ENCODE measurements around the gene RGS19. TPM values are rescaled to one million over a fixed set of nuclear protein-coding genes. Genes with fewer than 3 reads are reported as not detected.

The RGS19 gene
- total and polyA plus RNA-seq, 2 of the 8 experiments (the other 6 are each of a cell fraction or from before 2014, with no cell fraction given), result 12.7 to 16.8 TPM

- H3K4ac ChIP-seq (replicated peaks; ENCODE audit: insufficient read length, low read depth, low read length), result no peak overlapping the region
Measured at GRCh38 chr20:64104667-64105451, 25.5 kb upstream of the RGS19 start.

More at GRCh38 chr20:64104667-64105451, 25.5 kb upstream of the RGS19 start:
- no peak overlapping the region for H3K4me3 ChIP-seq (ENCODE audit: extremely low read depth in 1 of 4, insufficient read depth in 2 of 4, low read depth in 3 of 4, low read length in 4 of 4)
- no peaks in the 10 kb centered on the region for H3K9me3 ChIP-seq (ENCODE audit: insufficient read depth in 2 of 2, low read depth in 1 of 2, low read length in 1 of 2)
- no peak overlapping the region for H3K27ac ChIP-seq (ENCODE audit: low read depth, low read length)
- H3K23me2 ChIP-seq (ENCODE audit: low read depth, low read length), result peaks cover 2% of the 10 kb centered on the region; the same call in 1 of the 2 replicates
- H4K8ac ChIP-seq (ENCODE audit: extremely low read depth, insufficient read depth, low read length), result no peak overlapping the region
- H2BK120ac ChIP-seq (replicated peaks; ENCODE audit: low read depth, low read length), result no peak overlapping the region
- TF ChIP-seq KDM4A (IDR thresholded peaks at IDR 0.05; ENCODE audit: low read depth, low read length, severe bottlenecking) (no peak), ASH2L (IDR thresholded peaks at IDR 0.05; ENCODE audit: low read length) (no peak), RBBP5 (IDR thresholded peaks at IDR 0.05; ENCODE audit: borderline replicate concordance, low read depth, low read length) (no peak), PHF8 (conservative IDR thresholded peaks at IDR 0.05; ENCODE audit: low read depth, low read length) (no peak), ATF3 (IDR thresholded peaks at IDR 0.05; ENCODE audit: insufficient read depth, low read depth, low read length) (no peak)
- CTCF ChIA-PET (ENCODE audit: partially characterized antibody), result interaction anchor here (1.3 to 3.8 kb wide), 2 partner anchors 11 to 13 kb away, joined by 3 to 28 read pairs; no protein-coding TSS in a partner anchor
- H3K4me1 ChIP-seq (replicated peaks in 1 of 4; ENCODE audit: control insufficient read depth in 3 of 4, insufficient read depth in 4 of 4, low read length in 3 of 4), result peaks cover 0 to 8% (median 3%) of the 10 kb centered on the region in 4 experiments; a peak in 3 of 7 replicates
- no peaks in the 10 kb centered on the region for H3K36me3 ChIP-seq (ENCODE audit: control insufficient read depth in 2 of 4, insufficient read depth in 4 of 4, low read length in 3 of 4)
- H4K20me1 ChIP-seq (replicated peaks in 1 of 2; ENCODE audit: control insufficient read depth in 1 of 2, insufficient read depth in 2 of 2, low read length in 2 of 2), result peaks cover 2 to 3% of the 10 kb centered on the region in 2 experiments
- H4K5ac ChIP-seq (ENCODE audit: insufficient read length, low read depth, low read length), result no peak overlapping the region
- no peak overlapping the region for H2BK5ac ChIP-seq (ENCODE audit: low read depth, low read length)
- H3K23ac ChIP-seq (ENCODE audit: insufficient read length), result no peak overlapping the region
- no peaks in the 10 kb centered on the region; the same call in 1 of the 2 replicates for H3K79me1 ChIP-seq (ENCODE audit: low read depth, low read length)
- H3K9ac ChIP-seq (replicated peaks in 1 of 4; ENCODE audit: extremely low read depth in 1 of 4, low read depth in 3 of 4, low read length in 3 of 4), result no peak overlapping the region
- H2BK12ac ChIP-seq (ENCODE audit: low read depth, low read length), result no peak overlapping the region
- no peak overlapping the region for H3K18ac ChIP-seq (ENCODE audit: extremely low read depth, low read length)
- H3K79me2 ChIP-seq (ENCODE audit: control insufficient read depth in 1 of 2, insufficient read depth in 2 of 2, low read length in 2 of 2), result no peaks in the 10 kb centered on the region
- no peak overlapping the region for H3K14ac ChIP-seq (ENCODE audit: insufficient read length)
- H3K56ac ChIP-seq (replicated peaks; ENCODE audit: insufficient read length, low read depth, low read length), result no peak overlapping the region
- no peak for FAIRE-seq
- H3K27me3 ChIP-seq (replicated peaks in 1 of 4; ENCODE audit: control insufficient read depth in 3 of 4, extremely low read depth in 1 of 4, insufficient read depth in 3 of 4, low read length in 3 of 4), result peaks cover 2 to 26% (median 21%) of the 10 kb centered on the region in 4 experiments
- H3K4me2 ChIP-seq (ENCODE audit: insufficient read depth in 1 of 2, low read depth in 2 of 2, low read length in 2 of 2), result no peak overlapping the region
- POLR2A ChIA-PET (ENCODE audit: partially characterized antibody), result no interaction called here
- H4K91ac ChIP-seq (replicated peaks; ENCODE audit: insufficient read length, low read length), result no peak overlapping the region
- H2BK15ac ChIP-seq (ENCODE audit: low read length), result peak overlapping the region; percentile 46; the same call in 1 of the 2 replicates
- peak in 1 of 2 experiments; percentile 41 for DNase-seq (ENCODE audit: low read depth in 1 of 2, low spot score in 2 of 2)
- no peak overlapping the region for H2BK20ac ChIP-seq (ENCODE audit: low read length)
- WGBS, 2 experiments (ENCODE audit: extremely low coverage in 1 of 2, insufficient coverage in 1 of 2, insufficient read length in 1 of 2, insufficient replicate concordance in 2 of 2, low coverage in 1 of 2, low lambda C conversion rate in 2 of 2, missing lambda C conversion rate in 1 of 2), result 90% methylated on average over 25 of the region's 25 CpGs; no CpG with 5 or more reads in 1 of the 2 experiments
- H2AK5ac ChIP-seq (ENCODE audit: low read depth, low read length), result 0 out of 2 replicates have a peak overlapping the region, but pooled peaks have one; percentile 39
- no peak overlapping the region for H2AFZ ChIP-seq (ENCODE audit: low read length)
